GM23248 (cell line): ENCODE data around the gene TET2.

ENCODE experiments used
- EZH2 ChIP-seq: fragments of 200-600 bp; sonication (generic); IDR thresholded peaks from 2 replicates; pipeline ENCODE4 v1.6.1; 2018; ENCODE audit warnings: antibody characterized with exemption, mild to moderate bottlenecking; ENCODE audit not compliant: insufficient read depth, poor library complexity, severe bottlenecking
- EZH2phosphoT487 ChIP-seq: fragments of 200-600 bp; sonication (generic); IDR thresholded peaks from 2 replicates; pipeline ENCODE4 v1.6.1; 2018; ENCODE audit warnings: antibody characterized with exemption, moderate library complexity, mild to moderate bottlenecking, low read depth; ENCODE audit not compliant: insufficient read depth

DNA sequence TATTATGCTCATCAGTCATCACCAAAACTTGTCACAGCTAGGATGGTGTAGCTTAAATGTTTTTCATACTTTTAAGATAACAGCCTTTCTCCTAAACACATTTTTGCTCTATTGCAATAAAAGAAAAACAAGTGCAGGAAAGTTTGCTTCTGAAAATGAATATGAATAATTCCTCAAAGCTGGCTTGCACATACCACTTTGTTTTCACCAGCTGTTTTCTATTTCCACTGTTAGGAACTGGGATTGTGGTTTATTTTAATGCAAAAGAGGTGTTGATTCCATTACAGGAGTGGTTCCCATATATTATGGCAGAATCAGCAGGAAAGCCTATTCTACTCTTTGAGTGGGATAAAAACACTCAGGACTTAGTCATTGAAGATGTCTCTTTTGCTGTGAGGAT is 181.3 kb downstream of the TET2 start:
- TF ChIP-seq EZH2 (no peak), EZH2phosphoT487 (no peak)
